ENCODE results near the gene AGFG2. TPM values are rescaled to one million over a fixed set of nuclear protein-coding genes. Genes with fewer than 3 reads are reported as not detected.
A peak's percentile ranks its signal among the peaks of the same experiment; 100 is the strongest.
"Not testable (repeated sequence)": the region's sequence is repeated elsewhere in the genome, so short reads cannot be mapped to it uniquely, and the experiment has no call there.

AGFG2 gene
- polyA plus RNA-seq, 2 donors = 15.8 to 37.9 TPM

DNA sequence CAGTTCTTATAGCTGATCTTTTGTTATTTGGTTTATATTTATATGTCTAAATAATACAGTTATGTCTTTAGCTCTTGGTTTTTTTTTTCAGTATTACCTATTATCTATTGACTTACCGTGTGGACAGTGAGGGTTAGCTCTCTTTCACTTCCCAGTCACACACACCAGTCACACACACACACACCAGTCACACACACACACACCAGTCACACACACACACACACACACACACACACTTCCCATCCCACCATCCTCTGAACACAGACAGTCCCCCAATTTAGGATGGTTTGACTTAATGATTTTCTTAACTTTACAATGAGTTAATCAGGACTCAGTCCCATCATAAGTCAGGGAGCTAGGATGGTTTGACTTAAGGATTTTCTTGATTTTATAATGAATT is 18.9 kb upstream of the AGFG2 start:
- Histone ChIP-seq H3K4me3 (ENCODE audit: low read depth in 1 of 2, low read length in 2 of 2) (no peak overlapping the region), H3K9me3 (ENCODE audit: control insufficient read depth in 2 of 2, insufficient read depth in 1 of 2, low read depth in 1 of 2, low read length in 1 of 2) (no peaks in the 10 kb centered on the region), H3K27ac (ENCODE audit: low read depth in 2 of 2, low read length in 1 of 2) (no peak overlapping the region), H3K36me3 (ENCODE audit: control insufficient read depth in 2 of 2, insufficient read depth in 2 of 2, low read length in 1 of 2) (no peaks in the 10 kb centered on the region), H3K4me1 (ENCODE audit: control insufficient read depth in 2 of 2, insufficient read depth in 2 of 2, low read length in 1 of 2) (peaks cover 0 to 1% of the 10 kb centered on the region in 2 donors), H3K27me3 (ENCODE audit: control insufficient read depth in 1 of 2, insufficient read depth in 2 of 2, low read length in 2 of 2) (no peaks in the 10 kb centered on the region)
- 27 to 32% methylated on average over 1 of the region's 1 CpG for WGBS, 2 donors

DNA sequence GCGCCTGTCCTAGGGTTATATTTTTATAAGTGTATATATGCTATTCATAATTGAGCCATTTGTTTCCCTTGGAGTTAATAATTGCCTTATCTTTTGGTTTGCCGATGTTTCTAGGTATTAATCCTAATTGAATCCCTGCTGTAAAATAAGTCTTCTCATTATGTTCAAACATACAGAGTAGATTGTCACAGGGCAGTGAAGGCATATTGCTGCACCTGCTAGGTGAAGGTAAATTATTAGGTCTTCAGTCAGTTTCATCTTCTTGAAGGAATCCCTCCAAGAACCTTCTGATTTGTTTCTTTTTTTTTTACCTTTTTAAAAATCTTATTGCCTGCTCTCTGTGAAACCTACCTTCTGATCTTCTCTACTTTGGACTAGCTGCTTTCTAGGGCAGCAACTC is 17.9 kb upstream of the AGFG2 start:
- no peak overlapping the region for H3K4me3 ChIP-seq (ENCODE audit: low read depth in 1 of 2, low read length in 2 of 2)
- 87 to 92% methylated on average over 2 of the region's 2 CpGs for WGBS, 2 donors
- no peaks in the 10 kb centered on the region for H3K27me3 ChIP-seq (ENCODE audit: control insufficient read depth in 1 of 2, insufficient read depth in 2 of 2, low read length in 2 of 2)
- H3K36me3 ChIP-seq (ENCODE audit: control insufficient read depth in 2 of 2, insufficient read depth in 2 of 2, low read length in 1 of 2) = no peaks in the 10 kb centered on the region
- no peak overlapping the region for H3K27ac ChIP-seq (ENCODE audit: low read depth in 2 of 2, low read length in 1 of 2)
- peaks cover 0 to 1% of the 10 kb centered on the region in 2 donors for H3K4me1 ChIP-seq (ENCODE audit: control insufficient read depth in 2 of 2, insufficient read depth in 2 of 2, low read length in 1 of 2)
- no peaks in the 10 kb centered on the region for H3K9me3 ChIP-seq (ENCODE audit: control insufficient read depth in 2 of 2, insufficient read depth in 1 of 2, low read depth in 1 of 2, low read length in 1 of 2)

GRCh38 chr7:100521909-100522593 is 17.0 kb upstream of the AGFG2 start:
- H3K36me3 ChIP-seq (ENCODE audit: control insufficient read depth in 2 of 2, insufficient read depth in 2 of 2, low read length in 1 of 2); H3K27me3 ChIP-seq (ENCODE audit: control insufficient read depth in 1 of 2, insufficient read depth in 2 of 2, low read length in 2 of 2); H3K9me3 ChIP-seq (ENCODE audit: control insufficient read depth in 2 of 2, insufficient read depth in 1 of 2, low read depth in 1 of 2, low read length in 1 of 2); H3K27ac ChIP-seq (ENCODE audit: low read depth in 2 of 2, low read length in 1 of 2); H3K4me3 ChIP-seq (ENCODE audit: low read depth in 1 of 2, low read length in 2 of 2); H3K4me1 ChIP-seq (ENCODE audit: control insufficient read depth in 2 of 2, insufficient read depth in 2 of 2, low read length in 1 of 2): not testable (repeated sequence)
- 78 to 80% methylated on average over 2 of the region's 3 CpGs for WGBS, 2 donors

DNA sequence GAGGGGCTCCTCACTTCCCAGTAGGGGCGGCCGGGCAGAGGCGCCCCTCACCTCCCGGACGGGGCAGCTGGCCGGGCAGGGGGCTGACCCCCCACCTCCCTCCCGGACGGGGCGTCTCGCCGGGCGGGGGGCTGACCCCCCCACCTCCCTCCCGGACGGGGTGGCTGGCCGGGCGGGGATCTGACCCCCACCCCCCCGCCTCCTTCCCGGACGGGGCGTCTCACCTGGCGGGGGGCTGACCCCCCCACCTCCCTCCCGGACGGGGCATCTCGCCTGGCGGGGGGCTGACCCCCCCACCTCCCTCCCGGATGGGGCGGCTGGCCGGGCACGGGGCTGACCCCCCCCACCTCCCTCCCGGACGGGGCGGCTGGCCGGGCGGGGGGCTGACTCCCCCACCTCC is 15.8 kb upstream of the AGFG2 start:
- not testable (repeated sequence) for H3K27me3 ChIP-seq (ENCODE audit: control insufficient read depth in 1 of 2, insufficient read depth in 2 of 2, low read length in 2 of 2); H3K36me3 ChIP-seq (ENCODE audit: control insufficient read depth in 2 of 2, insufficient read depth in 2 of 2, low read length in 1 of 2); H3K9me3 ChIP-seq (ENCODE audit: control insufficient read depth in 2 of 2, insufficient read depth in 1 of 2, low read depth in 1 of 2, low read length in 1 of 2); H3K4me3 ChIP-seq (ENCODE audit: low read depth in 1 of 2, low read length in 2 of 2); H3K27ac ChIP-seq (ENCODE audit: low read depth in 2 of 2, low read length in 1 of 2); H3K4me1 ChIP-seq (ENCODE audit: control insufficient read depth in 2 of 2, insufficient read depth in 2 of 2, low read length in 1 of 2)
- 82 to 98% methylated on average over 7 to 30 of the region's 34 CpGs for WGBS, 2 donors

DNA sequence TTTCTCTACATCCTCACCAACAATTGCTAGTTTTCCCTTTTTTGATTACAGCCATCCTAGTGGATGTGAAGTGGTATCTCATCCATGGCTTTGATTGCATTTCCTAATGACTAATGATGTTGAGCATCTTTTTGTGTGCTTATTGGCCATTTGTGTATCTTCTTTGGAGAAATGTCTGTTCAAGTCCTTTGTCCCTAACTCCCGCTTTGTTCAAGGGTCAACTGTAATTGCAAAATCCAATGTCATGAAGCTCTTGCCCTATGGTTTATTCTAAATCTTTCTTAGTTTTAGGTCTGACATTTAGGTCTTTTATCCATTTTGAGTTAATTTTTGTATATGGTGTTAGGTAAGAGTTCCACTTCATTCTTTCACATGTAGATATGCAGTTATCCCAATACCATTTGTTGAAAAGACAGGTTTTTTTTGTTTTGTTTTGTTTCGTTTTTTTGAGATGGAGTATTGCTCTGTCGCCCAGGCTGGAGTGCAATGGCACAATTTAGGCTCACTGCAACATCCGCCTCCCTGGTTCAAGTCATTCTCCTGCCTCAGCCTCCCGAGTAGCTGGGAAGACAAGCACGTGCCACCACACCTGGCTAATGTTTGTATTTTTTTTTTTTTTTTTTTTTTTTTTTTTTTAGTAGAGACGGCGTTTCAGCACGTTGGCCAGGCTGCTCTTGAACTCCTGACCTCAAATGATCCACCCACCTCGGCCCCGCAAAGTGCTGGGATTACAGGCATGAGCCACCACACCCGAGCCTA is 10.7 kb upstream of the AGFG2 start:
- H3K36me3 ChIP-seq (ENCODE audit: control insufficient read depth in 2 of 2, insufficient read depth in 2 of 2, low read length in 1 of 2); H3K9me3 ChIP-seq (ENCODE audit: control insufficient read depth in 2 of 2, insufficient read depth in 1 of 2, low read depth in 1 of 2, low read length in 1 of 2): not testable (repeated sequence)
- WGBS, 2 donors = 71 to 74% methylated on average over 12 of the region's 12 CpGs

GRCh38 chr7:100532165-100533022 is 6.6 kb upstream of the AGFG2 start:
- Histone ChIP-seq H3K27me3 (ENCODE audit: control insufficient read depth in 1 of 2, insufficient read depth in 2 of 2, low read length in 2 of 2) (no peaks in the 10 kb centered on the region), H3K27ac (ENCODE audit: low read depth in 2 of 2, low read length in 1 of 2) (no peak overlapping the region)
- 85 to 92% methylated on average over 14 of the region's 14 CpGs for WGBS, 2 donors

More for the DNA sequence above, 10.7 kb upstream of the AGFG2 start:
- H3K4me3 ChIP-seq (ENCODE audit: low read depth in 1 of 2, low read length in 2 of 2); H3K27me3 ChIP-seq (ENCODE audit: control insufficient read depth in 1 of 2, insufficient read depth in 2 of 2, low read length in 2 of 2); H3K27ac ChIP-seq (ENCODE audit: low read depth in 2 of 2, low read length in 1 of 2); H3K4me1 ChIP-seq (ENCODE audit: control insufficient read depth in 2 of 2, insufficient read depth in 2 of 2, low read length in 1 of 2): not testable (repeated sequence)

DNA sequence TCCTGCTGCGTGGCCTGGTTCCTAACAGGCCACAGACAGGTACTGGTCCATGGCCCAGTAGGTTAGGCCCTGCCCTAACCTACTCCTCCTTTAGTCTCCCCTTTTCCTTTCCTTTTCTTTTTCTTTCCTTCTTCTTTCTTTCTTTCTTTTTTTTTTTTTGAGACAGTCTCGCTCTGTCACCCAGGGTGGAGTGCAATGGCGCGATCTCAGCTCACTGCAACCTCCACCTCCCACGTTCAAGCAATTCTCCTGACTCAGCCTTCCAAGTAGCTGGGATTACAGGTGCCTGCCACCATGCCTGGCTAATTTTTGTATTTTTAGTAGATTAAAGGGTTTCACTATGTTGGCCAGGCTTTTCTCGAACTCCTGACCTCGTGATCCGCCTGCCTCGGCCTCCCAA is 3.0 kb upstream of the AGFG2 start:
- not testable (repeated sequence) for H3K4me1 ChIP-seq (ENCODE audit: control insufficient read depth in 2 of 2, insufficient read depth in 2 of 2, low read length in 1 of 2); H3K4me3 ChIP-seq (ENCODE audit: low read depth in 1 of 2, low read length in 2 of 2); H3K36me3 ChIP-seq (ENCODE audit: control insufficient read depth in 2 of 2, insufficient read depth in 2 of 2, low read length in 1 of 2); H3K27ac ChIP-seq (ENCODE audit: low read depth in 2 of 2, low read length in 1 of 2); H3K9me3 ChIP-seq (ENCODE audit: control insufficient read depth in 2 of 2, insufficient read depth in 1 of 2, low read depth in 1 of 2, low read length in 1 of 2); H3K27me3 ChIP-seq (ENCODE audit: control insufficient read depth in 1 of 2, insufficient read depth in 2 of 2, low read length in 2 of 2)
- WGBS, 2 donors = 91 to 94% methylated on average over 9 of the region's 9 CpGs

More at GRCh38 chr7:100532165-100533022, 6.6 kb upstream of the AGFG2 start:
- Histone ChIP-seq H3K4me3 (ENCODE audit: low read depth in 1 of 2, low read length in 2 of 2) (no peak overlapping the region), H3K9me3 (ENCODE audit: control insufficient read depth in 2 of 2, insufficient read depth in 1 of 2, low read depth in 1 of 2, low read length in 1 of 2) (no peaks in the 10 kb centered on the region), H3K36me3 (ENCODE audit: control insufficient read depth in 2 of 2, insufficient read depth in 2 of 2, low read length in 1 of 2) (no peaks in the 10 kb centered on the region), H3K4me1 (ENCODE audit: control insufficient read depth in 2 of 2, insufficient read depth in 2 of 2, low read length in 1 of 2) (no peaks in the 10 kb centered on the region)

DNA sequence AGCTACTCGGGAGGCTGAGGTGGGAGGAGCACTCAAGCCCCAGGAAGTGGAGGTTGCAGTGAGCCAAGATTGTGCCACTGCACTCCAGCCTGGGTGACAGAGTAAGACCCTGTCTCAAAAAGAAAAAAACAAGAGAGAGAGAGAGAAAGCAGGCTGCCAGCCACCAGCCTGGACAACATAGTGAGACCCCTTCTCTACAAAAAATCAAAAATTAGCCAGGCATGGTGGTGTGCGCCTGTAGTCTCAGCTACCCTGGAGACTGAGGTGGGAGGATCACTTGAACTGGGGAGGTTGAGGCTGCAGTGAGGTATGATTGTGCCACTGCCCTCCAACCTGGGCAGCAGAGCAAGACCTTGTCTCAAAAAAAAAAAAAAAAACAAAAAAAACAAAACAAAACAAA is 2.3 kb upstream of the AGFG2 start:
- H3K9me3 ChIP-seq (ENCODE audit: control insufficient read depth in 2 of 2, insufficient read depth in 1 of 2, low read depth in 1 of 2, low read length in 1 of 2); H3K27me3 ChIP-seq (ENCODE audit: control insufficient read depth in 1 of 2, insufficient read depth in 2 of 2, low read length in 2 of 2); H3K27ac ChIP-seq (ENCODE audit: low read depth in 2 of 2, low read length in 1 of 2); H3K4me3 ChIP-seq (ENCODE audit: low read depth in 1 of 2, low read length in 2 of 2); H3K4me1 ChIP-seq (ENCODE audit: control insufficient read depth in 2 of 2, insufficient read depth in 2 of 2, low read length in 1 of 2); H3K36me3 ChIP-seq (ENCODE audit: control insufficient read depth in 2 of 2, insufficient read depth in 2 of 2, low read length in 1 of 2): not testable (repeated sequence)
- 89 to 93% methylated on average over 2 of the region's 2 CpGs for WGBS, 2 donors

DNA sequence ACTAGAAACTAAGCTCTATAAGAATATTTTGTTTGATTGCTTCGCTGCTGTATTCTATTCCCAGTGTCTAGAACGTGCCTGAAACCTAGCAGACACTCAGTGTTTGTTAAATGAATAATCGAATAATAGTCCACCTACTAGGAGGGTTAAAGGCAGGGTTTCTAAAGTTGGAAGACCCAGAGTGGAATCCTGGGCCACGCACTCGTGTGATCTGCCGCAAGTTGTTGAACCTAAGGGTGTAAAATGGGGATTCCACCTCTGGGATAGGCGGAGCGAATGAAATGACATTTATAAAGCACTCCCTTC is 702 bp upstream of the AGFG2 start:
- no peaks in the 10 kb centered on the region for H3K4me1 ChIP-seq (ENCODE audit: control insufficient read depth in 2 of 2, insufficient read depth in 2 of 2, low read length in 1 of 2)
- H3K27me3 ChIP-seq (ENCODE audit: control insufficient read depth in 1 of 2, insufficient read depth in 2 of 2, low read length in 2 of 2) = no peaks in the 10 kb centered on the region
- peak overlapping the region in 1 of 2 donors; percentile 27 for H3K4me3 ChIP-seq (ENCODE audit: low read depth in 1 of 2, low read length in 2 of 2)
- peak overlapping the region; percentile 43 to 47 for H3K27ac ChIP-seq (ENCODE audit: low read depth in 2 of 2, low read length in 1 of 2)
- no peaks in the 10 kb centered on the region for H3K9me3 ChIP-seq (ENCODE audit: control insufficient read depth in 2 of 2, insufficient read depth in 1 of 2, low read depth in 1 of 2, low read length in 1 of 2)
- 6 to 8% methylated on average over 8 of the region's 8 CpGs for WGBS, 2 donors
- no peaks in the 10 kb centered on the region for H3K36me3 ChIP-seq (ENCODE audit: control insufficient read depth in 2 of 2, insufficient read depth in 2 of 2, low read length in 1 of 2)

Data from esophagus (tissue), 2 donors.